ENCODE measurements around the gene TAP1. TPM values are rescaled to one million over a fixed set of nuclear protein-coding genes. Genes with fewer than 3 reads are reported as not detected.

TAP1 gene
- total and polyA plus RNA-seq, 9 of the 15 experiments (the other 6 are each of a cell fraction or from before 2014, with no cell fraction given) = 1.3 to 6.0 (median 4.2) TPM

DNA sequence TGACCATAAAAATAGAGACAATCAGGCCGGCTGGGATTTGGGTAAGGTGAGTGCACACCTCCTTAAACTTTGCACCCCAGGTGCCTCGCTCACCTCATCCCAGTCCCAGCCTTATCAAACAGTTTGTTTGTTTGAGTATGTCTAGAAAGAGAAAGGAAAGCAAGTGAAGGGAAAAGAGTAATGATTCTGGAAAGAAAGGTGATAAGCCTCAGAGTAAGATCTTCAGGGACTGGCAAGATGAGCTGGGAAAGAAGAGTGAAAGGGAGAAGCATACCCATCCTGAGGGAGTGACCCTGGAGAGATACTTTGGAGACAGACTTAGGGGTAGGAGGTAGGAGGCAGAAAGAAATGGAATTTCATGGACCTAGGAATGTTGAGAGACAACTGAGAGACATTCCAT is 16.6 kb downstream of the TAP1 start:
- peak overlapping the region; percentile 88 for H3K4me2 ChIP-seq (ENCODE audit: insufficient read depth, low read length)
- no peak for ATAC-seq
- H3K4me3 ChIP-seq = no peak overlapping the region
- WGBS (ENCODE audit: insufficient coverage, low coverage, missing lambda C conversion rate) = 45% methylated on average over 2 of the region's 2 CpGs
- H3K27ac ChIP-seq (ENCODE audit: extremely low read depth, low read depth, low read length) = no peak overlapping the region
- TF ChIP-seq NR2C1 (IDR thresholded peaks at IDR 0.05) (no peak), NR2C1 (tag; IDR thresholded peaks at IDR 0.05) (no peak), CREM (IDR thresholded peaks at IDR 0.05; ENCODE audit: low read depth) (no peak), ZNF561 (CRISPR knock-in tag; conservative IDR thresholded peaks at IDR 0.05) (no peak), ZNF431 (CRISPR knock-in tag; IDR thresholded peaks at IDR 0.05) (no peak), MAFK (IDR thresholded peaks at IDR 0.05; ENCODE audit: low read length) (no peak), COPS2 (conservative IDR thresholded peaks at IDR 0.05) (no peak), TBL1XR1 (IDR thresholded peaks at IDR 0.05; ENCODE audit: low read length in 2 of 2) (no peak), SIX5 (IDR thresholded peaks at IDR 0.05; ENCODE audit: borderline replicate concordance in 1 of 2, insufficient read depth in 1 of 2, low read depth in 1 of 2, low read length in 2 of 2) (no peak)
- TF ChIP-seq, protein P1, sequence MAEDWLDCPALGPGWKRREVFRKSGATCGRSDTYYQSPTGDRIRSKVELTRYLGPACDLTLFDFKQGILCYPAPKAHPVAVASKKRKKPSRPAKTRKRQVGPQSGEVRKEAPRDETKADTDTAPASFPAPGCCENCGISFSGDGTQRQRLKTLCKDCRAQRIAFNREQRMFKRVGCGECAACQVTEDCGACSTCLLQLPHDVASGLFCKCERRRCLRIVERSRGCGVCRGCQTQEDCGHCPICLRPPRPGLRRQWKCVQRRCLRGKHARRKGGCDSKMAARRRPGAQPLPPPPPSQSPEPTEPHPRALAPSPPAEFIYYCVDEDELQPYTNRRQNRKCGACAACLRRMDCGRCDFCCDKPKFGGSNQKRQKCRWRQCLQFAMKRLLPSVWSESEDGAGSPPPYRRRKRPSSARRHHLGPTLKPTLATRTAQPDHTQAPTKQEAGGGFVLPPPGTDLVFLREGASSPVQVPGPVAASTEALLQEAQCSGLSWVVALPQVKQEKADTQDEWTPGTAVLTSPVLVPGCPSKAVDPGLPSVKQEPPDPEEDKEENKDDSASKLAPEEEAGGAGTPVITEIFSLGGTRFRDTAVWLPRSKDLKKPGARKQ (CRISPR knock-in tag; IDR thresholded peaks at IDR 0.05) = no peak
- H2AFZ ChIP-seq (ENCODE audit: low read depth, low read length) = no peak overlapping the region
- FAIRE-seq = no peak
- no peaks in the 10 kb centered on the region for H3K27me3 ChIP-seq (ENCODE audit: control insufficient read depth in 2 of 2, insufficient read depth in 2 of 2, low read length in 2 of 2)
- ChIA-PET CTCF (ENCODE audit: low intra/inter-chr PET ratio) (interaction anchor here (6.6 kb wide), 1 partner anchor 31 kb away, joined by 66 read pairs; no protein-coding TSS in a partner anchor), POLR2A (interaction anchor here (5.1 kb wide), 1 partner anchor 20 kb away, joined by 56 read pairs; the partner anchor contains the start of genes PSMB9 and TAP1)
- DNase-seq (ENCODE audit: extremely low read depth in 1 of 4, low spot score in 3 of 4) = no peak
- H4K20me1 ChIP-seq (replicated peaks; ENCODE audit: control insufficient read depth, insufficient read depth, low read length) = no peaks in the 10 kb centered on the region
- H3K4me1 ChIP-seq (replicated peaks in 1 of 2; ENCODE audit: control insufficient read depth in 2 of 2, insufficient read depth in 2 of 2, low read length in 2 of 2) = peaks cover 6 to 9% of the 10 kb centered on the region in 2 experiments; a peak in 3 of 5 replicates
- H3K79me2 ChIP-seq (ENCODE audit: control insufficient read depth, insufficient read depth, low read length) = peaks cover 11% of the 10 kb centered on the region; the same call in 2 of the 3 replicates
- no TSS peak for BruUV-seq (replicated peaks)
- H3K36me3 ChIP-seq (ENCODE audit: control insufficient read depth, insufficient read depth, low read length) = peaks cover 39% of the 10 kb centered on the region; the same call in 2 of the 3 replicates
- in situ Hi-C loops (cut with MboI) (no loop called here), intact Hi-C loops (cut with micrococcal nuclease) (no loop called here)
- no peaks in the 10 kb centered on the region for H3K9me1 ChIP-seq (ENCODE audit: control insufficient read depth, insufficient read depth, low read length)
- no peaks in the 10 kb centered on the region for H3K9me3 ChIP-seq (replicated peaks; ENCODE audit: control insufficient read depth, insufficient read depth, low read depth, low read length)
- H3K9ac ChIP-seq (ENCODE audit: insufficient read depth in 1 of 2, low read depth in 2 of 2, low read length in 2 of 2) = 0 out of 4 replicates have a peak overlapping the region, but pooled peaks of 1 of the 2 experiments have one; percentile 67

Data from K562 (cell line).